ENCODE data around the gene CENPP.
"Not testable (repeated sequence)": the region's sequence is repeated elsewhere in the genome, so short reads cannot be mapped to it uniquely, and the experiment has no call there.

DNA sequence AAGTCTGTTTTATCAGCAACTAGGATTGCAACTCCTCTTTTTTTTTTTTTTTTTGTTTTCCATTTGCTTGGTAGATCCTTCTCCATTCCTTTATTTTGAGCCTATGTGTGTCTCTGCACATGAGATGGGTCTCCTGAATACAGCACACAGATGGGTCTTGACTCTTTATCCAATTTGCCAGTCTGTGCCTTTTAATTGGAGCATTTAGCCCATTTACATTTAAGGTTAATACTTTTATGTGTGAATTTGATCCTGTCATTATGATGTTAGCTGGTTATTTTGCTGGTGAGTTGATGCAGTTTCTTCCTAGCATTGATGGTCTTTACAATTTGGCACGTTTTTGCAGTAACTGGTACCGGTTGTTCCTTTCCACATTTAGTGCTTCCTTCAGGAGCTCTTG lies 246.1 kb downstream of the CENPP start:
- TF ChIP-seq, protein P1, sequence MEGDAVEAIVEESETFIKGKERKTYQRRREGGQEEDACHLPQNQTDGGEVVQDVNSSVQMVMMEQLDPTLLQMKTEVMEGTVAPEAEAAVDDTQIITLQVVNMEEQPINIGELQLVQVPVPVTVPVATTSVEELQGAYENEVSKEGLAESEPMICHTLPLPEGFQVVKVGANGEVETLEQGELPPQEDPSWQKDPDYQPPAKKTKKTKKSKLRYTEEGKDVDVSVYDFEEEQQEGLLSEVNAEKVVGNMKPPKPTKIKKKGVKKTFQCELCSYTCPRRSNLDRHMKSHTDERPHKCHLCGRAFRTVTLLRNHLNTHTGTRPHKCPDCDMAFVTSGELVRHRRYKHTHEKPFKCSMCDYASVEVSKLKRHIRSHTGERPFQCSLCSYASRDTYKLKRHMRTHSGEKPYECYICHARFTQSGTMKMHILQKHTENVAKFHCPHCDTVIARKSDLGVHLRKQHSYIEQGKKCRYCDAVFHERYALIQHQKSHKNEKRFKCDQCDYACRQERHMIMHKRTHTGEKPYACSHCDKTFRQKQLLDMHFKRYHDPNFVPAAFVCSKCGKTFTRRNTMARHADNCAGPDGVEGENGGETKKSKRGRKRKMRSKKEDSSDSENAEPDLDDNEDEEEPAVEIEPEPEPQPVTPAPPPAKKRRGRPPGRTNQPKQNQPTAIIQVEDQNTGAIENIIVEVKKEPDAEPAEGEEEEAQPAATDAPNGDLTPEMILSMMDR (IDR thresholded peaks at IDR 0.05), result not testable (repeated sequence)
- not testable (repeated sequence) for TF ChIP-seq POLR2A (IDR thresholded peaks at IDR 0.05)
